Kasumi-1 (cell line): Measurements from ENCODE around the gene PIK3C2A.

Experiments used
- DNase-seq, 2 experiments: peaks; one replicate each; lab custom pipeline; 2025; lab: John Stamatoyannopoulos, UW

The PIK3C2A gene

GRCh38 chr11:17211286-17211685 lies 3.5 kb upstream of the PIK3C2A start:
- peak; percentile 33 to 34 for DNase-seq

- DNase-seq: no peak
Observed at GRCh38 chr11:17209939-17210245, 2.1 kb upstream of the PIK3C2A start.

GRCh38 chr11:17208257-17208999 lies 642 bp upstream of the PIK3C2A start:
- DNase-seq: peak; percentile 67 to 69

- DNase-seq: peak in 1 of 2 experiments; percentile 32
Observed at GRCh38 chr11:17206463-17206862, 1.3 kb downstream of the PIK3C2A start.

GRCh38 chr11:17197431-17197898 lies 10.3 kb downstream of the PIK3C2A start:
- DNase-seq: no peak

- DNase-seq: no peak
Observed at GRCh38 chr11:17188675-17189074, 19.1 kb downstream of the PIK3C2A start.

GRCh38 chr11:17186932-17187692 lies 20.7 kb downstream of the PIK3C2A start:
- DNase-seq: no peak

GRCh38 chr11:17185938-17186337 lies 21.8 kb downstream of the PIK3C2A start:
- no peak for DNase-seq

- no peak for DNase-seq
Observed at GRCh38 chr11:17184882-17185587, 22.8 kb downstream of the PIK3C2A start.

- no peak for DNase-seq
Observed at GRCh38 chr11:17183836-17184235, 23.9 kb downstream of the PIK3C2A start.

- DNase-seq: no peak
Observed at GRCh38 chr11:17179970-17180369, 27.8 kb downstream of the PIK3C2A start.

- DNase-seq: no peak
Observed at GRCh38 chr11:17173332-17173731, 34.5 kb downstream of the PIK3C2A start.

- no peak for DNase-seq
Observed at GRCh38 chr11:17171916-17172315, 35.9 kb downstream of the PIK3C2A start.

- DNase-seq: no peak
Observed at GRCh38 chr11:17171343-17171742, 36.4 kb downstream of the PIK3C2A start.

GRCh38 chr11:17169876-17170275 lies 37.9 kb downstream of the PIK3C2A start:
- DNase-seq: no peak

- DNase-seq: no peak
Observed at GRCh38 chr11:17165247-17165890, 42.4 kb downstream of the PIK3C2A start.

- no peak for DNase-seq
Observed at GRCh38 chr11:17164361-17165246, 43.2 kb downstream of the PIK3C2A start.

- DNase-seq: peak in 1 of 2 experiments; percentile 11
Observed at GRCh38 chr11:17163736-17164135, 44.0 kb downstream of the PIK3C2A start.

- no peak for DNase-seq
Observed at GRCh38 chr11:17163291-17163690, 44.5 kb downstream of the PIK3C2A start.

GRCh38 chr11:17162376-17162775 lies 45.4 kb downstream of the PIK3C2A start:
- DNase-seq: no peak

- DNase-seq: peak; percentile 26 to 51
Observed at GRCh38 chr11:17161515-17161914, 46.3 kb downstream of the PIK3C2A start.
